ENCODE results near the gene GALNT18.

The GALNT18 gene

DNA sequence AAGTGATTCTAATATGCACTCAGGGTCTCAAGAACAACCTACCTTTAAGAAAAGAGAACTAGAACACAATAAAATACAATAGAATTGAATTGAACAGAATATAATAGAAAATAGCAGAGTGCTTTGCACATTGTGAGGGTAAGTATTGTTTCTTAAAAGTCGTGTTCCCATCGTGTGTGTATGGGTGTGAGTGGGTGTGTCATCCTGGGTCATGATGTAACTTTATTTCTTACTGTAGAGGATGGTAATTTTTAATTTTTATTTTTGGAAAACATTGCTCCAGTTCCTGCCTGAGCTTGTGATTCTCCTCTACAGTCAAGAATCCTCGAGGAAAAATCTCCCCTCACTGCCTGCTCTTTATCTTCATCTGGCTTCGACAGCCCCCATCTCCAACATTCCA, 193.1 kb downstream of the GALNT18 start:
- Histone ChIP-seq H3K4me1 (ENCODE audit: control insufficient read depth, insufficient read depth, low read length) (no peaks in the 10 kb centered on the region), H3K4me3 (ENCODE audit: low read depth, low read length) (no peak overlapping the region), H3K27ac (ENCODE audit: extremely low read depth, low read depth, low read length) (no peak overlapping the region), H3K9me3 (ENCODE audit: control insufficient read depth, insufficient read depth, low read depth, low read length) (no peaks in the 10 kb centered on the region), H3K36me3 (ENCODE audit: control insufficient read depth in 2 of 2, insufficient read depth in 1 of 2, low read length in 2 of 2) (peaks cover 0 to 6% of the 10 kb centered on the region in 2 experiments; a peak in 1 of 3 replicates)
- CTCF ChIA-PET = no interaction called here
- TF ChIP-seq ZNF48 (tag by site-specific recombination; IDR thresholded peaks at IDR 0.05) (no peak), ZNF214 (tag by site-specific recombination; IDR thresholded peaks at IDR 0.05; ENCODE audit: borderline replicate concordance) (no peak), ZNF202 (tag by site-specific recombination; IDR thresholded peaks at IDR 0.05; ENCODE audit: borderline replicate concordance) (no peak), ZNF558 (tag by site-specific recombination; IDR thresholded peaks at IDR 0.05) (no peak), ZNF157 (tag by site-specific recombination; IDR thresholded peaks at IDR 0.05) (no peak), HOXA7 (CRISPR knock-in tag; IDR thresholded peaks at IDR 0.05; ENCODE audit: borderline replicate concordance) (no peak), ZNF133 (tag by site-specific recombination; IDR thresholded peaks at IDR 0.05) (no peak), ZNF221 (tag by site-specific recombination; IDR thresholded peaks at IDR 0.05; ENCODE audit: borderline replicate concordance) (no peak), ZNF37A (tag by site-specific recombination; IDR thresholded peaks at IDR 0.05) (no peak)
- TF ChIP-seq, protein P1, sequence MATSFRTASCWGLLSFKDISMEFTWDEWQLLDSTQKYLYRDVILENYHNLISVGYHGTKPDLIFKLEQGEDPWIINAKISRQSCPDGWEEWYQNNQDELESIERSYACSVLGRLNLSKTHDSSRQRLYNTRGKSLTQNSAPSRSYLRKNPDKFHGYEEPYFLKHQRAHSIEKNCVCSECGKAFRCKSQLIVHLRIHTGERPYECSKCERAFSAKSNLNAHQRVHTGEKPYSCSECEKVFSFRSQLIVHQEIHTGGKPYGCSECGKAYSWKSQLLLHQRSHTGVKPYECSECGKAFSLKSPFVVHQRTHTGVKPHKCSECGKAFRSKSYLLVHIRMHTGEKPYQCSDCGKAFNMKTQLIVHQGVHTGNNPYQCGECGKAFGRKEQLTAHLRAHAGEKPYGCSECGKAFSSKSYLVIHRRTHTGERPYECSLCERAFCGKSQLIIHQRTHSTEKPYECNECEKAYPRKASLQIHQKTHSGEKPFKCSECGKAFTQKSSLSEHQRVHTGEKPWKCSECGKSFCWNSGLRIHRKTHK (tag by site-specific recombination; IDR thresholded peaks at IDR 0.05) = no peak
- TF ChIP-seq, protein P2, sequence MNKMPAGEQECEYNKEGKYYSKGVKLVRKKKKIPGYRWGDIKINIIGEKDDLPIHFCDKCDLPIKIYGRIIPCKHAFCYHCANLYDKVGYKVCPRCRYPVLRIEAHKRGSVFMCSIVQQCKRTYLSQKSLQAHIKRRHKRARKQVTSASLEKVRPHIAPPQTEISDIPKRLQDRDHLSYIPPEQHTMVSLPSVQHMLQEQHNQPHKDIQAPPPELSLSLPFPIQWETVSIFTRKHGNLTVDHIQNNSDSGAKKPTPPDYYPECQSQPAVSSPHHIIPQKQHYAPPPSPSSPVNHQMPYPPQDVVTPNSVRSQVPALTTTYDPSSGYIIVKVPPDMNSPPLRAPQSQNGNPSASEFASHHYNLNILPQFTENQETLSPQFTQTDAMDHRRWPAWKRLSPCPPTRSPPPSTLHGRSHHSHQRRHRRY (tag by site-specific recombination; IDR thresholded peaks at IDR 0.05) = no peak
- TF ChIP-seq, protein P3, sequence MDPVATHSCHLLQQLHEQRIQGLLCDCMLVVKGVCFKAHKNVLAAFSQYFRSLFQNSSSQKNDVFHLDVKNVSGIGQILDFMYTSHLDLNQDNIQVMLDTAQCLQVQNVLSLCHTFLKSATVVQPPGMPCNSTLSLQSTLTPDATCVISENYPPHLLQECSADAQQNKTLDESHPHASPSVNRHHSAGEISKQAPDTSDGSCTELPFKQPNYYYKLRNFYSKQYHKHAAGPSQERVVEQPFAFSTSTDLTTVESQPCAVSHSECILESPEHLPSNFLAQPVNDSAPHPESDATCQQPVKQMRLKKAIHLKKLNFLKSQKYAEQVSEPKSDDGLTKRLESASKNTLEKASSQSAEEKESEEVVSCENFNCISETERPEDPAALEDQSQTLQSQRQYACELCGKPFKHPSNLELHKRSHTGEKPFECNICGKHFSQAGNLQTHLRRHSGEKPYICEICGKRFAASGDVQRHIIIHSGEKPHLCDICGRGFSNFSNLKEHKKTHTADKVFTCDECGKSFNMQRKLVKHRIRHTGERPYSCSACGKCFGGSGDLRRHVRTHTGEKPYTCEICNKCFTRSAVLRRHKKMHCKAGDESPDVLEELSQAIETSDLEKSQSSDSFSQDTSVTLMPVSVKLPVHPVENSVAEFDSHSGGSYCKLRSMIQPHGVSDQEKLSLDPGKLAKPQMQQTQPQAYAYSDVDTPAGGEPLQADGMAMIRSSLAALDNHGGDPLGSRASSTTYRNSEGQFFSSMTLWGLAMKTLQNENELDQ (tag by site-specific recombination; IDR thresholded peaks at IDR 0.05; ENCODE audit: low read depth) = no peak
- TF ChIP-seq, protein P4, sequence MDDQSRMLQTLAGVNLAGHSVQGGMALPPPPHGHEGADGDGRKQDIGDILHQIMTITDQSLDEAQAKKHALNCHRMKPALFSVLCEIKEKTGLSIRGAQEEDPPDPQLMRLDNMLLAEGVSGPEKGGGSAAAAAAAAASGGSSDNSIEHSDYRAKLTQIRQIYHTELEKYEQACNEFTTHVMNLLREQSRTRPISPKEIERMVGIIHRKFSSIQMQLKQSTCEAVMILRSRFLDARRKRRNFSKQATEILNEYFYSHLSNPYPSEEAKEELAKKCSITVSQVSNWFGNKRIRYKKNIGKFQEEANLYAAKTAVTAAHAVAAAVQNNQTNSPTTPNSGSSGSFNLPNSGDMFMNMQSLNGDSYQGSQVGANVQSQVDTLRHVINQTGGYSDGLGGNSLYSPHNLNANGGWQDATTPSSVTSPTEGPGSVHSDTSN (CRISPR knock-in tag; IDR thresholded peaks at IDR 0.05) = no peak
- TF ChIP-seq, protein P5, sequence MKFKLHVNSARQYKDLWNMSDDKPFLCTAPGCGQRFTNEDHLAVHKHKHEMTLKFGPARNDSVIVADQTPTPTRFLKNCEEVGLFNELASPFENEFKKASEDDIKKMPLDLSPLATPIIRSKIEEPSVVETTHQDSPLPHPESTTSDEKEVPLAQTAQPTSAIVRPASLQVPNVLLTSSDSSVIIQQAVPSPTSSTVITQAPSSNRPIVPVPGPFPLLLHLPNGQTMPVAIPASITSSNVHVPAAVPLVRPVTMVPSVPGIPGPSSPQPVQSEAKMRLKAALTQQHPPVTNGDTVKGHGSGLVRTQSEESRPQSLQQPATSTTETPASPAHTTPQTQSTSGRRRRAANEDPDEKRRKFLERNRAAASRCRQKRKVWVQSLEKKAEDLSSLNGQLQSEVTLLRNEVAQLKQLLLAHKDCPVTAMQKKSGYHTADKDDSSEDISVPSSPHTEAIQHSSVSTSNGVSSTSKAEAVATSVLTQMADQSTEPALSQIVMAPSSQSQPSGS (tag by site-specific recombination; IDR thresholded peaks at IDR 0.05; ENCODE audit: low read depth) = no peak
- POLR2A ChIA-PET = no interaction called here

DNA sequence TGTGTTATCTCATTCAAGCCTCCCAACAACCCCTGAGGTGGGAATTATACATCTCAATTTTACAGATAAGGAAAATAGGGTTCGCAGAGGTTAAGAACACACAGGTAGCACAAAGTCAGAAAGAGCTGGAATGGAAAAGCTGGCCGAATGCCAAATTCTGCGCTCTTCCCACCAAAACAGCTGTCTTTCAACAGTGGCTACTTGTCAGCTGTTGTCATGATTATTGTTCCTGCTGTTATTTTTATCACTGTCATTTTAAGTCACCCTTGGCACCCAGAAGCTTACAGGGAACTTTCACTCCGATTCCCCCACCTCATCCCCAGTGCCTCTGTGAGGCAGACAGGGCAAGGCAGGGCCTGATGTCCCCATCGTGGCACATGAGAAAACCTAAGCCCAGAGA, 194.3 kb downstream of the GALNT18 start:
- ChIA-PET CTCF (no interaction called here), POLR2A (no interaction called here)

More for the DNA sequence above, 194.3 kb downstream of the GALNT18 start:
- H3K36me3 ChIP-seq (ENCODE audit: control insufficient read depth in 2 of 2, insufficient read depth in 1 of 2, low read length in 2 of 2) = peaks cover 0 to 6% of the 10 kb centered on the region in 2 experiments; a peak in 1 of 3 replicates
- TF ChIP-seq ZSCAN23 (tag by site-specific recombination; IDR thresholded peaks at IDR 0.05) = no peak
- TF ChIP-seq ZNF324 (tag by site-specific recombination; IDR thresholded peaks at IDR 0.05) = no peak
- H3K27ac ChIP-seq (ENCODE audit: extremely low read depth, low read depth, low read length) = no peak overlapping the region
- no peaks in the 10 kb centered on the region for H3K4me1 ChIP-seq (ENCODE audit: control insufficient read depth, insufficient read depth, low read length)
- no peak overlapping the region for H3K4me3 ChIP-seq (ENCODE audit: low read depth, low read length)
- H3K9me3 ChIP-seq (ENCODE audit: control insufficient read depth, insufficient read depth, low read depth, low read length) = no peaks in the 10 kb centered on the region
